Suprapubic skin (tissue), 3 donors: ENCODE measurements around the gene ZNF771.

ENCODE experiments used
- POLR2AphosphoS5 ChIP-seq, 3 donors: sonication (generic); formaldehyde crosslinking; IDR thresholded peaks; one replicate each; pipeline ENCODE4 v1.6.1; 2017; ENCODE audit warnings: antibody characterized with exemption in 3 of 3
- TF ChIP-seq, protein P1 (sequence below), 2 donors: fragments of 200-600 bp in 1 of 2; fragments of 450-650 bp in 1 of 2; sonication (generic) in 1 of 2; IDR thresholded peaks; one replicate each; pipeline ENCODE4 v1.5.1; 2016 to 2019; ENCODE audit warnings: antibody characterized with exemption in 2 of 2, mild to moderate bottlenecking in 1 of 2, moderate library complexity in 1 of 2

GRCh38 chr16:30367349-30368009 is 39.9 kb upstream of the ZNF771 start:
- TF ChIP-seq, protein P1, sequence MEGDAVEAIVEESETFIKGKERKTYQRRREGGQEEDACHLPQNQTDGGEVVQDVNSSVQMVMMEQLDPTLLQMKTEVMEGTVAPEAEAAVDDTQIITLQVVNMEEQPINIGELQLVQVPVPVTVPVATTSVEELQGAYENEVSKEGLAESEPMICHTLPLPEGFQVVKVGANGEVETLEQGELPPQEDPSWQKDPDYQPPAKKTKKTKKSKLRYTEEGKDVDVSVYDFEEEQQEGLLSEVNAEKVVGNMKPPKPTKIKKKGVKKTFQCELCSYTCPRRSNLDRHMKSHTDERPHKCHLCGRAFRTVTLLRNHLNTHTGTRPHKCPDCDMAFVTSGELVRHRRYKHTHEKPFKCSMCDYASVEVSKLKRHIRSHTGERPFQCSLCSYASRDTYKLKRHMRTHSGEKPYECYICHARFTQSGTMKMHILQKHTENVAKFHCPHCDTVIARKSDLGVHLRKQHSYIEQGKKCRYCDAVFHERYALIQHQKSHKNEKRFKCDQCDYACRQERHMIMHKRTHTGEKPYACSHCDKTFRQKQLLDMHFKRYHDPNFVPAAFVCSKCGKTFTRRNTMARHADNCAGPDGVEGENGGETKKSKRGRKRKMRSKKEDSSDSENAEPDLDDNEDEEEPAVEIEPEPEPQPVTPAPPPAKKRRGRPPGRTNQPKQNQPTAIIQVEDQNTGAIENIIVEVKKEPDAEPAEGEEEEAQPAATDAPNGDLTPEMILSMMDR (IDR thresholded peaks at IDR 0.05) = no peak
- no peak for TF ChIP-seq POLR2AphosphoS5 (IDR thresholded peaks at IDR 0.05)
